ENCODE measurements around the gene CPLX3.

The CPLX3 gene

GRCh38 chr15:74870436-74871215 is 44.2 kb downstream of the CPLX3 start:
- peak; percentile 29 for DNase-seq (ENCODE audit: low read depth)
- H3K4me3 ChIP-seq (ENCODE audit: low read depth, low read length): no peak overlapping the region

GRCh38 chr15:74872702-74873035 is 46.2 kb downstream of the CPLX3 start:
- DNase-seq (ENCODE audit: low read depth): no peak
- no peak for TF ChIP-seq CTCF (conservative IDR thresholded peaks at IDR 0.05; ENCODE audit: low read depth, low read length)
- peak overlapping the region; percentile 92 for H3K4me3 ChIP-seq (ENCODE audit: low read depth, low read length)

More at GRCh38 chr15:74870436-74871215, 44.2 kb downstream of the CPLX3 start:
- TF ChIP-seq CTCF (conservative IDR thresholded peaks at IDR 0.05; ENCODE audit: low read depth, low read length): no peak

- peak; percentile 97 for DNase-seq (ENCODE audit: low read depth)
- peak within 1 kb of the TSS; percentile 92 for H3K4me3 ChIP-seq (ENCODE audit: low read depth, low read length)
- no peak for TF ChIP-seq CTCF (conservative IDR thresholded peaks at IDR 0.05; ENCODE audit: low read depth, low read length)
Observed at GRCh38 chr15:74873036-74873755, 46.8 kb downstream of the CPLX3 start, which contains the start of gene SCAMP2. TSS of gene SCAMP2 (minus strand) at chr15:74873365. CDS start at chr15:74873255, 110 bp downstream.

- peak; percentile 39 for DNase-seq (ENCODE audit: low read depth)
- peak overlapping the region; percentile 92 for H3K4me3 ChIP-seq (ENCODE audit: low read depth, low read length)
- no peak for TF ChIP-seq CTCF (conservative IDR thresholded peaks at IDR 0.05; ENCODE audit: low read depth, low read length)
Observed at GRCh38 chr15:74873756-74874424, 47.5 kb downstream of the CPLX3 start.

GRCh38 chr15:74878273-74878672 is 51.8 kb downstream of the CPLX3 start:
- H3K4me3 ChIP-seq (ENCODE audit: low read depth, low read length): no peak overlapping the region
- DNase-seq (ENCODE audit: low read depth): no peak
- no peak for TF ChIP-seq CTCF (conservative IDR thresholded peaks at IDR 0.05; ENCODE audit: low read depth, low read length)

All from choroid plexus epithelial cell (primary cell).